Vagina (tissue), 2 donors: Measurements from ENCODE around the gene OVOL1.

Experiments used
- CTCF ChIP-seq, 3 experiments: fragments of 450-650 bp in 2 of 3; fragments of 200-600 bp in 1 of 3; sonication (generic) in 1 of 3; IDR thresholded peaks; one replicate each; pipeline ENCODE4 v1.5.1; 2017 to 2019; ENCODE audit warnings: antibody characterized with exemption in 3 of 3, mild to moderate bottlenecking in 2 of 3, moderate library complexity in 2 of 3
- POLR2AphosphoS5 ChIP-seq, 2 donors: sonication (generic); formaldehyde crosslinking; IDR thresholded peaks; one replicate each; pipeline ENCODE4 v1.9.0; 2017; ENCODE audit warnings: antibody characterized with exemption in 2 of 2, mild to moderate bottlenecking in 2 of 2, low read depth in 1 of 2; ENCODE audit not compliant: insufficient read depth in 1 of 2

GRCh38 chr11:65774525-65775306 is 12.1 kb upstream of the OVOL1 start:
- TF ChIP-seq CTCF (IDR thresholded peaks at IDR 0.05) = no peak
- no peak for TF ChIP-seq POLR2AphosphoS5 (IDR thresholded peaks at IDR 0.05; ENCODE audit: insufficient read depth in 1 of 2, low read depth in 1 of 2)
